Measurements from ENCODE around the gene MT1M.

Gene MT1M

DNA sequence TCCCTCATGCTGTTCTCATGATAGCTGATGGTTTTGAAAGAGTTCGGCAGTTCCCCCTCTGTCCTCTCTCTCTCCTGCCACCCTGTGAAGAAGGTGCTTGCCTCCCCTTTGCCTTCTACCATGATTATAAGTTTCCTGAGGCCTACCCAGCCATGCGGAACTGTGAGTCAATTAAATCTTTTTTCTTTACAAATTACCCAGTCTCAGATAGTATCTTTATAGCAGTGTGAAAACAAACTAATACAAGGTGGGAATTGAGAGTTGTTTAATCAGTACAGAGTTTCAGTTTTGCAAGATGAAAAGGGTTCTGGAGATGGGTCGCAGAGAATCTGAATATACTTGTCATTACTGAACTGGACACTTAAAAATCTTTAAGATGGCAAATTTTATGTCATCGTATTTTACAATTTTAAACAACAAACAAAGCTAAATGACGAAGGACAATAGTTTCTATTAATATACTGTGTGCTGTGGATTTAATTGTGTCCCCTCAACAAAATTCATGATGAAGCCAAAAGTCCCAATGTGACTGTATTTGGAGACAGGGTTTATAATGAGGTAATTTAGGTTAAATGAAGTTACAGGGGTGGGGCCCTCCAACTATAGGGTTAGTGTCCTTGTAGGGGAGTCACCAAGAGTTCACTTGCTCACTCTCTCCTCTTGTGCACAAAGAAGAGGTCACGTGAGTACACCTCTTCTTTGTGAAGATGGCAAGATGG, 38.7 kb upstream of the MT1M start:
- no peaks in the 10 kb centered on the region for H3K36me3 ChIP-seq (ENCODE audit: low read length)
- H3K27me3 ChIP-seq (ENCODE audit: low read length): 0 out of 2 replicates have a peak, but pooled peaks cover 3% of the 10 kb centered on the region
- no peak overlapping the region for H2AFZ ChIP-seq (ENCODE audit: low read depth, low read length, severe bottlenecking)
- no peaks in the 10 kb centered on the region for H3F3A ChIP-seq (ENCODE audit: insufficient read depth)
- H3K4me3 ChIP-seq (ENCODE audit: insufficient read depth, low read length, poor library complexity, severe bottlenecking): no peak overlapping the region
- no peaks in the 10 kb centered on the region for H3K79me2 ChIP-seq (ENCODE audit: insufficient read depth, low read length)
- H3K27ac ChIP-seq (ENCODE audit: low read depth, low read length): no peak overlapping the region
- no peaks in the 10 kb centered on the region for H4K20me1 ChIP-seq (ENCODE audit: low read depth, low read length)
- no peaks in the 10 kb centered on the region for H3K9me3 ChIP-seq (ENCODE audit: insufficient read depth, low read length)
- TF ChIP-seq EZH2phosphoT487 (conservative IDR thresholded peaks at IDR 0.05; ENCODE audit: low read length): no peak
- TF ChIP-seq, protein P1, sequence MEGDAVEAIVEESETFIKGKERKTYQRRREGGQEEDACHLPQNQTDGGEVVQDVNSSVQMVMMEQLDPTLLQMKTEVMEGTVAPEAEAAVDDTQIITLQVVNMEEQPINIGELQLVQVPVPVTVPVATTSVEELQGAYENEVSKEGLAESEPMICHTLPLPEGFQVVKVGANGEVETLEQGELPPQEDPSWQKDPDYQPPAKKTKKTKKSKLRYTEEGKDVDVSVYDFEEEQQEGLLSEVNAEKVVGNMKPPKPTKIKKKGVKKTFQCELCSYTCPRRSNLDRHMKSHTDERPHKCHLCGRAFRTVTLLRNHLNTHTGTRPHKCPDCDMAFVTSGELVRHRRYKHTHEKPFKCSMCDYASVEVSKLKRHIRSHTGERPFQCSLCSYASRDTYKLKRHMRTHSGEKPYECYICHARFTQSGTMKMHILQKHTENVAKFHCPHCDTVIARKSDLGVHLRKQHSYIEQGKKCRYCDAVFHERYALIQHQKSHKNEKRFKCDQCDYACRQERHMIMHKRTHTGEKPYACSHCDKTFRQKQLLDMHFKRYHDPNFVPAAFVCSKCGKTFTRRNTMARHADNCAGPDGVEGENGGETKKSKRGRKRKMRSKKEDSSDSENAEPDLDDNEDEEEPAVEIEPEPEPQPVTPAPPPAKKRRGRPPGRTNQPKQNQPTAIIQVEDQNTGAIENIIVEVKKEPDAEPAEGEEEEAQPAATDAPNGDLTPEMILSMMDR (IDR thresholded peaks at IDR 0.05; ENCODE audit: insufficient read depth, low read length, poor library complexity, severe bottlenecking): no peak
- H3K4me2 ChIP-seq (ENCODE audit: low read depth, low read length, poor library complexity, severe bottlenecking): no peak overlapping the region
- no peaks in the 10 kb centered on the region for H3K9me2 ChIP-seq (replicated peaks; ENCODE audit: insufficient read depth, low read length)
- H3K9ac ChIP-seq (ENCODE audit: low read length): no peak overlapping the region

- no peak for TF ChIP-seq EZH2phosphoT487 (conservative IDR thresholded peaks at IDR 0.05; ENCODE audit: low read length)
- TF ChIP-seq, protein P1 (IDR thresholded peaks at IDR 0.05; ENCODE audit: insufficient read depth, low read length, poor library complexity, severe bottlenecking): no peak
- H3K27ac ChIP-seq (ENCODE audit: low read depth, low read length): no peak overlapping the region
- no peak overlapping the region for H3K4me2 ChIP-seq (ENCODE audit: low read depth, low read length, poor library complexity, severe bottlenecking)
- no peak overlapping the region for H3K4me3 ChIP-seq (ENCODE audit: insufficient read depth, low read length, poor library complexity, severe bottlenecking)
- no peaks in the 10 kb centered on the region for H3K9me3 ChIP-seq (ENCODE audit: insufficient read depth, low read length)
- H3K27me3 ChIP-seq (ENCODE audit: low read length): 0 out of 2 replicates have a peak, but pooled peaks cover 3% of the 10 kb centered on the region
- no peak overlapping the region for H3K9ac ChIP-seq (ENCODE audit: low read length)
- H3K36me3 ChIP-seq (ENCODE audit: low read length): no peaks in the 10 kb centered on the region
- no peak overlapping the region for H2AFZ ChIP-seq (ENCODE audit: low read depth, low read length, severe bottlenecking)
- no peaks in the 10 kb centered on the region for H3K9me2 ChIP-seq (replicated peaks; ENCODE audit: insufficient read depth, low read length)
- H4K20me1 ChIP-seq (ENCODE audit: low read depth, low read length): no peaks in the 10 kb centered on the region
- no peaks in the 10 kb centered on the region for H3F3A ChIP-seq (ENCODE audit: insufficient read depth)
- H3K79me2 ChIP-seq (ENCODE audit: insufficient read depth, low read length): no peaks in the 10 kb centered on the region
Observed at GRCh38 chr16:56594292-56594619, 38.2 kb upstream of the MT1M start.

DNA sequence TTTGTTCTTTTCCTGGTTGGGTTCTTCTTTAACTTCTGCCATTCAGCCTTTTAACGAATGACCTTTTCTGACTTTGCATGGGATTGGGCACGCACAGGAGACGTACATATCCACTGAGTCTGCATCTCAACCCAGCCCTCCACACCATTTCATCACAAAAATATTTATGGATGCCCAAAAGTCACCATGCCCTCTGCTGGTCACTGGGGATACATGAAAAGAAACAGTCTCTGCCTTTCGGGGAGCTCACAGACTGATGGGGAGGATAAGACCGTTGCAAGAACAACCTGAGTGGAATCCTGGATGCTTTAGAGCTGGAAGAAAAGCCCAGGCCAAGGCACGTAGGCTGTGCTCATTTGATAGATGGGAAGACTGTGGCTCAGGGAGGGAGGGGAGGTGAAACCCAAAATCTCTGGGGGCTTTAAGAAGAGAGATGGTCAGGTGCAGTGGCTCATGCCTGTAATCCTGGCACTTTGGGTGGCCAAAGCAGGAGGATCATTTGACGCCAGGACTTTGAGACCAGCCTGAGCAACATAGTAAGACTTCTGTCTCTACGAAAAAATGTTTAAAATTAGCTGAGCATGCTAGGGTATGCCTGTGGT, 32.0 kb upstream of the MT1M start:
- Histone ChIP-seq H3K4me2 (ENCODE audit: low read depth, low read length, poor library complexity, severe bottlenecking) (no peak overlapping the region), H3K9me3 (ENCODE audit: insufficient read depth, low read length) (no peaks in the 10 kb centered on the region), H3F3A (ENCODE audit: insufficient read depth) (no peaks in the 10 kb centered on the region), H3K9me2 (replicated peaks; ENCODE audit: insufficient read depth, low read length) (no peaks in the 10 kb centered on the region), H3K79me2 (ENCODE audit: insufficient read depth, low read length) (no peaks in the 10 kb centered on the region), H2AFZ (ENCODE audit: low read depth, low read length, severe bottlenecking) (no peak overlapping the region), H3K27me3 (ENCODE audit: low read length) (no peaks in the 10 kb centered on the region), H3K4me3 (ENCODE audit: insufficient read depth, low read length, poor library complexity, severe bottlenecking) (no peak overlapping the region), H3K36me3 (ENCODE audit: low read length) (no peaks in the 10 kb centered on the region), H4K20me1 (ENCODE audit: low read depth, low read length) (no peaks in the 10 kb centered on the region), H3K9ac (ENCODE audit: low read length) (no peak overlapping the region), H3K27ac (ENCODE audit: low read depth, low read length) (no peak overlapping the region)
- TF ChIP-seq, protein P1 (IDR thresholded peaks at IDR 0.05; ENCODE audit: insufficient read depth, low read length, poor library complexity, severe bottlenecking): peak; percentile 69
- no peak for TF ChIP-seq EZH2phosphoT487 (conservative IDR thresholded peaks at IDR 0.05; ENCODE audit: low read length)
